K562 (cell line): ENCODE results near the gene OSBP2. TPM values are rescaled to one million over a fixed set of nuclear protein-coding genes. Genes with fewer than 3 reads are reported as not detected.

Experiments used
- CREB3 ChIP-seq: fragments of 450-650 bp; conservative IDR thresholded peaks from 2 replicates; pipeline ENCODE4 v1.6.1; 2016; ENCODE audit warnings: missing genetic modification characterization, low read depth, mild to moderate bottlenecking, missing compliant biosample characterization, moderate library complexity
- PBX2 ChIP-seq, 2 experiments: IDR thresholded peaks in 1 of 2; conservative IDR thresholded peaks in 1 of 2; 2 replicates each; pipeline ENCODE4 v1.6.1; 2016; ENCODE audit warnings: low read depth in 2 of 2, mild to moderate bottlenecking in 1 of 2, missing compliant biosample characterization in 1 of 2, missing genetic modification characterization in 1 of 2, moderate library complexity in 1 of 2
- POLR2AphosphoS2 ChIP-seq: IDR thresholded peaks from 2 replicates; pipeline ENCODE4 v1.6.1; 2012; ENCODE audit warnings: low read length, improper control_type of control experiment
- PTTG1 ChIP-seq: fragments of 450-650 bp; IDR thresholded peaks from 2 replicates; pipeline ENCODE4 v1.6.1; 2016; ENCODE audit warnings: low read depth, mild to moderate bottlenecking, missing genetic modification characterization, missing compliant biosample characterization
- ZC3H4 ChIP-seq: sonication (generic); formaldehyde crosslinking; IDR thresholded peaks from 2 replicates; pipeline ENCODE4 v1.9.0; 2021; ENCODE audit warnings: missing genetic modification reagents, borderline replicate concordance
- ZNF224 ChIP-seq: sonication (generic); formaldehyde crosslinking; IDR thresholded peaks from 2 replicates; pipeline ENCODE4 v1.8.0; 2022; ENCODE audit warnings: mild to moderate bottlenecking, missing genetic modification reagents
- ZSCAN29 ChIP-seq: fragments of 450-650 bp; IDR thresholded peaks from 2 replicates; pipeline ENCODE4 v1.6.1; 2017
- polyA plus RNA-seq, 8 experiments: library from polyadenylated mRNA; depleted of rRNA in 4 of 8; stranded (reverse) in 5 of 8; unstranded in 3 of 8; fragments of >200 nt; fragmentation: Nextera tagmentation in 2 of 8; fragmentation: Illumina TruSeq in 1 of 8; extraction: Ambion mirVana in 2 of 8; extraction: Trizol in 1 of 8; gene quantifications; 2 replicates each; pipeline versions ENCODE4 v1.2.1 to v1.2.3, GENCODE V29; 2011 to 2014; ENCODE audit warnings: inconsistent platforms in 1 of 8, missing spikeins in 1 of 8
- total RNA-seq, 7 experiments: library from RNA; depleted of rRNA in 6 of 7; stranded (reverse); fragments of >200 nt in 6 of 7; fragmentation: Illumina TruSeq in 2 of 7; extraction: Trizol in 2 of 7; gene quantifications; 2 replicates each; pipeline versions ENCODE4 v1.2.1 to v1.2.3, GENCODE V29; 2011 to 2021; ENCODE audit warnings: low replicate concordance in 1 of 7

Gene OSBP2
- total and polyA plus RNA-seq, 9 of the 15 experiments (the other 6 are each of a cell fraction or from before 2014, with no cell fraction given) = 0.52 to 29.5 (median 21.6) TPM

- TF ChIP-seq CREB3 (tag) (peak; percentile 76; the same call in 1 of the 2 replicates), PBX2 (CRISPR knock-in tag; IDR thresholded peaks at IDR 0.05; ENCODE audit: low read depth) (no peak), PBX2 (tag; conservative IDR thresholded peaks at IDR 0.05; ENCODE audit: low read depth) (0 out of 2 replicates have a peak, but pooled peaks have one; percentile 44), ZSCAN29 (no peak), PTTG1 (tag) (peak; percentile 82), ZC3H4 (CRISPR knock-in tag) (no peak), POLR2AphosphoS2 (no peak), ZNF224 (CRISPR knock-in tag) (no peak)
Observed at GRCh38 chr22:30749272-30749671, 54.6 kb downstream of the OSBP2 start (continued).
